NCI-H2196 treated with DMSO at 0.1 percent for 48 hours (cell line): ENCODE results near the gene TMEM190.

ENCODE experiments used
- DNase-seq: peaks from one replicate; lab custom pipeline; 2025; ENCODE audit not compliant: unreplicated experiment; lab: John Stamatoyannopoulos, UW

The TMEM190 gene

GRCh38 chr19:55350620-55351315 lies 25.9 kb upstream of the TMEM190 start:
- no peak for DNase-seq

- no peak for DNase-seq
Measured at GRCh38 chr19:55352040-55352439, 24.6 kb upstream of the TMEM190 start.

GRCh38 chr19:55352549-55353145 lies 24.0 kb upstream of the TMEM190 start:
- DNase-seq = no peak

GRCh38 chr19:55353356-55353802 lies 23.2 kb upstream of the TMEM190 start:
- DNase-seq = no peak

GRCh38 chr19:55353803-55354697 lies 22.6 kb upstream of the TMEM190 start:
- no peak for DNase-seq

- no peak for DNase-seq
Measured at GRCh38 chr19:55354698-55355212, 21.9 kb upstream of the TMEM190 start, which contains the start of gene COX6B2. COX6B2 (minus strand) TSS chr19:55354719; CDS start chr19:55354521, 198 bp downstream.

GRCh38 chr19:55355213-55355821 lies 21.3 kb upstream of the TMEM190 start:
- DNase-seq = no peak

- DNase-seq = no peak
Measured at GRCh38 chr19:55358493-55358892, 18.1 kb upstream of the TMEM190 start.

GRCh38 chr19:55358943-55359908 lies 17.4 kb upstream of the TMEM190 start:
- no peak for DNase-seq

- no peak for DNase-seq
Measured at GRCh38 chr19:55360902-55361301, 15.7 kb upstream of the TMEM190 start.

GRCh38 chr19:55362174-55362989 lies 14.2 kb upstream of the TMEM190 start:
- DNase-seq = no peak

- DNase-seq = no peak
Measured at GRCh38 chr19:55362990-55363716, 13.5 kb upstream of the TMEM190 start, which contains the start of gene GARIN5B. GARIN5B (minus strand) TSS chr19:55363260; CDS start chr19:55363066, 194 bp downstream.

- no peak for DNase-seq
Measured at GRCh38 chr19:55365245-55365644, 11.4 kb upstream of the TMEM190 start.

GRCh38 chr19:55365964-55366363 lies 10.7 kb upstream of the TMEM190 start:
- no peak for DNase-seq

- DNase-seq = no peak
Measured at GRCh38 chr19:55366790-55367189, 9.8 kb upstream of the TMEM190 start.

GRCh38 chr19:55368106-55368505 lies 8.5 kb upstream of the TMEM190 start:
- DNase-seq = no peak

- DNase-seq = no peak
Measured at GRCh38 chr19:55368701-55369563, 7.7 kb upstream of the TMEM190 start.
